SKM-1 treated with dmso at 0.1 percent for 144 hours (cell line): Measurements from ENCODE around the gene NOCT.
"Not testable (repeated sequence)": the region's sequence is repeated elsewhere in the genome, so short reads cannot be mapped to it uniquely, and the experiment has no call there.

Experiments used
- DNase-seq: peaks from one replicate; lab custom pipeline; 2025; ENCODE audit not compliant: unreplicated experiment; lab: John Stamatoyannopoulos, UW

Gene NOCT

GRCh38 chr4:139044291-139044690 lies 28.7 kb downstream of the NOCT start:
- DNase-seq: no peak

- no peak for DNase-seq
These were observed 32.4 kb downstream of the NOCT start for GRCh38 chr4:139048026-139048425.

- no peak for DNase-seq
These were observed 34.9 kb downstream of the NOCT start for GRCh38 chr4:139050446-139050845.

- no peak for DNase-seq
These were observed 38.3 kb downstream of the NOCT start for GRCh38 chr4:139053909-139054308.

GRCh38 chr4:139054791-139055505 lies 39.4 kb downstream of the NOCT start:
- DNase-seq: no peak

GRCh38 chr4:139059026-139059425 lies 43.4 kb downstream of the NOCT start:
- not testable (repeated sequence) for DNase-seq

- DNase-seq: no peak
These were observed 45.0 kb downstream of the NOCT start for GRCh38 chr4:139060591-139060990.

GRCh38 chr4:139076016-139076744 lies 60.6 kb downstream of the NOCT start:
- no peak for DNase-seq

GRCh38 chr4:139077567-139078355 lies 62.2 kb downstream of the NOCT start:
- DNase-seq: no peak

GRCh38 chr4:139078926-139079325 lies 63.3 kb downstream of the NOCT start:
- DNase-seq: no peak

GRCh38 chr4:139082750-139083606 lies 67.4 kb downstream of the NOCT start:
- DNase-seq: peak; percentile 98

GRCh38 chr4:139083607-139083955 lies 68.0 kb downstream of the NOCT start:
- peak; percentile 35 for DNase-seq

GRCh38 chr4:139083956-139084803 lies 68.6 kb downstream of the NOCT start:
- DNase-seq: peak; percentile 71

- no peak for DNase-seq
These were observed 69.2 kb downstream of the NOCT start for GRCh38 chr4:139084804-139085093.

GRCh38 chr4:139085141-139085540 lies 69.6 kb downstream of the NOCT start:
- no peak for DNase-seq

- DNase-seq: no peak
These were observed 76.7 kb downstream of the NOCT start for GRCh38 chr4:139092271-139092670.
